ENCODE results near the gene MALL.

- TF ChIP-seq POLR2A (IDR thresholded peaks at IDR 0.05; ENCODE audit: low read depth, low read length) (no peak), TAF1 (IDR thresholded peaks at IDR 0.05; ENCODE audit: low read depth, low read length) (no peak), SPI1 (IDR thresholded peaks at IDR 0.05; ENCODE audit: low read depth, low read length) (no peak), POLR2AphosphoS5 (IDR thresholded peaks at IDR 0.05; ENCODE audit: low read depth, low read length) (no peak), PAX5 (IDR thresholded peaks at IDR 0.05; ENCODE audit: insufficient read depth, low read length, severe bottlenecking) (no peak)
These were observed 15.1 kb upstream of the MALL start for GRCh38 chr2:110130757-110131156.
